SK-N-DZ (cell line): ENCODE data around the gene DNAJA3.
"Not testable (repeated sequence)": the region's sequence is repeated elsewhere in the genome, so short reads cannot be mapped to it uniquely, and the experiment has no call there.

Source experiments
- DNase-seq: peaks from one replicate; pipeline ENCODE4 v3.0.0-alpha.2; 2015; ENCODE audit warnings: low spot score

Gene DNAJA3

GRCh38 chr16:4386951-4387565 lies 38.6 kb upstream of the DNAJA3 start:
- DNase-seq: no peak

DNA sequence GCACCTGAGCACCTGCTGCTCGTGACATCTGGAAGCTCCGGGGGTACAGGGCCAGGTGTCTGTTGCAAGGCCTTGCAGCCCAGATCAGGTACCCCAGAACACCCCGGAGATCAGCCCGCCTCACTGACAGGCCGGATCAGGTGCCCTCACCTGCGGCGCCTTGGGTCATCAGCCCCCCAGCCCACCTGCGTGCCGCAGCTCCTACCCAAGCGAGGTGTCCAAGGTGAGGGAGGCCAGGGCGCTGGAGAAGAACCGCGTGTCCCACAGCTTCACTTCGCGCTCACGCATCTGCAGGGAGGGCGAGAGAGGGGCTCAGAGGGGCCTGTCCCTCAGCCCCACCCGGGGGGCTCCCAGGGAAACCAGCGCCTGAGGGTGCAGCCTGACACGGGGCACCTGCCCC lies 37.9 kb upstream of the DNAJA3 start:
- no peak for DNase-seq

DNA sequence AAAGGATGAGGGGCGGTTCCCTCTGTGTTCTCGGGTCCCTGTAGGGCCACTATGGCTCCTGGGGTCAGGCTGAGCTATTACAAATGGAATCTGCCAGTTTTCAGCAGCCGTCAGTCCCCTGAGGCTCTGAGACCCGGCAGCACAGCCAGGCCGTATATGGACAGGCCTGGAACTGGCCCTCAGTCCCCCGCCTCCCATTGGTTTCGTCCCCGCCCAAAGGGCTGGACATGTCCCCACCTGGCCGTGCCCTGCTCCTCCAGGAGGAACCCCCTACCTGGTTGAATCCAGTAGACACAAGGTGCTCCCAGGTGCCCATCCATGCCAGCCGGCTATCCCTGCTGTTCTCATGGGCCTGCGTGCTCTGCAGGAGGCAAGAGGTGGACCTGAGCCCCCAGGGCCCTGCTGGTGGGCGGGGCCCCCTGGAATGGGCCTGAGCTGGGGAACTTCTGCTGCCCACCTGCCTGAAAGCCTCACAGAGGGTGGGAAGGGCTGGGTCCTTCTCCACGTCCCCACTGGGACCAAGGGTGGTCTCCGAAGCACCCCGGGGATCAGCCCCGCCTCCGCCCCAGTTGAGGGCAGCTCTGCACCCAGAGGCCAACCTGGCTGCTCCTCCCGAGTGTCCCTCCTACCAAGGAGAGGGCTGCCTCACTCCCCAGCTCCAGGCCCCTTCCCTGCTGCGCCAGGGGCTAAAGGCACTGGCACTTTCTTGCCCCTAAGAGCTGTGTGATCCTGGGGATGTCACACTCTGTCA lies 37.2 kb upstream of the DNAJA3 start:
- no peak for DNase-seq

DNA sequence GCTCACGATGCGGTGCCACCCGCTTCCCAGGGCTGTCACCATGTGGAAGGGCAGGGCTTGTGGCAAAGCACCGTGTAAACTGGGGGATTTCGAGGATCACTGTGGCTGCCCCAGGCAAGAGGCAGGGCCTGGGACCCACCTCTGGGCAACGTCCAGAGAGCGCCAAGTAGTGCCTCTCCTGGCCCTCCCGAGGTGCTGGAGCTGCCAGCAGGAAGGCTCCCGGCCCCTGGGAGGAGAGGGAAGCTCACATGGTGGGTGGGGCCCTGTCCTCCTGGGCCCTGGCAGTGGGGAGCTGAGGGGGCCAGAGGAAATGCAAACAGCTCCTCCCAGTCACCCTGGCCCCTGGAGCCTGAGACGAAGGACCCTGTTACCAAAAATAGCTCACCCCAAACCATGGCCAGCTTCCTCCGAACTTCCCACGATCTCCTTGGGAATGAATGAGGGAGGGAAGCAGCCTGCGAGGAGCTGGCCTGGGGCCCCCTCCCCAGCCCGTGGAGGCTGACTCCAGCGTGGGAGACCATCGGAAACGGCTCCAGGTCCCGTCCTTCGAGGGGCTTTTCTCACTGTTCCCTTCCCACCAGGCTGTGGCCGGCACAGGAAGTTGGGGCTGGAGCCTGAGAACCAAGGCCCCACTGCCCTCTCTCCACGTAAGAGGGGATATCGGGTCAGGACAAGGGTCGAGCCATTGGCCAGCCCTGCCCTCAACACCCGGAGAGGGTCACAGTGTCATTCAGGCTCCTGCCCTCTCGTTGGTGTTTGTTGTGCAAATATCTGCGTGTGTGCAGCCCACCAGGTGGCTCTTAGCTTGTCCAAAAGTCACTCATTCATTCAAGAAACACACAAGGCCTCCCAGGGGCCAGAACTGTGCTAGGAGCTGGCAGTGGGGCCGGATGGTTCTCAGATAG lies 36.4 kb upstream of the DNAJA3 start:
- no peak for DNase-seq

DNA sequence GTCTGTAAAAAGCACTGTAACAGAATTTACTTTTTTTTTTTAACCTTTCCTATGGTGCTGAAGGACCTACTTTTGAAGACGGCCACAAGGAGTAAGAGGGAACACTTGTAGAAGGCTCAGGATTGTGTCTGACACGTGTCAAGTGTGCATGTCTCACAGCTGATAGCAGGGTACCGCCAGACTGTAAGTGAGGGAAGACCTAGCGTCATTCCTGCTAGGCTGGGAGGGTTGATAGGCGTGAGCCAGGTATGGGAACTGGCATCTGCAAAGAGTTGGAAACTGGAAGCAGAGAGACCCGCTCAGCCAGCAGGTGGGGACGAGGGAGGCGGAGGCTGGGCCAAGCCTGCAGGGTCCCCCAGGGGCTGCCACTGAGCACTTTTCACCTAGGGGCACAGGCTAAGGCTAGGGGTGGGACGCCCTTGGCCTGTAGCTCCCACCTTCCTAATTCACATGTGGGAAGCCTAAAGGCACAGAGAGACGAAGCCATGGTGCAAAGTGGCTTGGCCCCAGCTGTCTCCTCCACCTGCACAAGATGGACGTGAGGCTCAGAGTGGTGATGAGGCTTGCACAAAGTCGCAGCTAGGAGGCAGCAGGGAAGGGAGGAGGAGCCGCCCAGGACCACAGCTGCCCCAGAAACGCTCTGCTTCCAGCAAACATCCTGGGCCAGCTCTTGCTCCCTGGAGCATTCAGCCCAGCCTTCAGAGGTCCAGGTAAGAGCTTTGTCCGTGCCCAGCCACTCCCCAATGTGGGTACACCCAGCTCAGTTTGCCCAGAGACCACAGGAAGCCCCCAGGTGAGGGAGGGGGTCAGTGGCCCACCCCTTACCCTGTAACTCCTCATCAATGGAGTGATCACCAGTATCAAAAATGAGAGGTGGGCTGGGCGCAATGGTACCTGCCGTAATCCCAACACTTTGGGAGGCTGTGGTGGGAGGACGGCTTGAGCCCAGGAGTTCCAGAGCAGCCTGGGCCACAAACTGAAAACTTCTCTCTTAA lies 35.1 kb upstream of the DNAJA3 start:
- DNase-seq: no peak

- no peak for DNase-seq
Observed at GRCh38 chr16:4391631-4392381, 33.9 kb upstream of the DNAJA3 start.

GRCh38 chr16:4392382-4393239 lies 33.1 kb upstream of the DNAJA3 start:
- peak; percentile 89 for DNase-seq

DNA sequence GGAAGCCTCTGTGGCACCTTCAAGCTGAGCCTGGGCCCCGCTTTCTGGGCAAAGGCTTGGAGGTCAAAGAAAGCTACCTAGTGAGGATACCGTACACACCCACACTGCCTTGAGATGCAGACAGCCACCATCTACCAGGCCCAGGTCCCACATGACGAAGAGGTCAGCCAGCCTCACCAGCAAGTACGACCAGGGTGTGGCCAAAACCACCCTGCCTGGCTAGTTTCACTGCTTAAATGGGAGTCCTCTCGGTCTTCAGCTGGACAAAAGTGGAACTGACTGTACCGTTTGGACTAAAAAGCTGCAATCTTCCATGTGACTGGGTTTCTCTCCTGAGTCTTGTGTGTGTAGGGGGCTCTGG lies 32.4 kb upstream of the DNAJA3 start:
- no peak for DNase-seq

DNA sequence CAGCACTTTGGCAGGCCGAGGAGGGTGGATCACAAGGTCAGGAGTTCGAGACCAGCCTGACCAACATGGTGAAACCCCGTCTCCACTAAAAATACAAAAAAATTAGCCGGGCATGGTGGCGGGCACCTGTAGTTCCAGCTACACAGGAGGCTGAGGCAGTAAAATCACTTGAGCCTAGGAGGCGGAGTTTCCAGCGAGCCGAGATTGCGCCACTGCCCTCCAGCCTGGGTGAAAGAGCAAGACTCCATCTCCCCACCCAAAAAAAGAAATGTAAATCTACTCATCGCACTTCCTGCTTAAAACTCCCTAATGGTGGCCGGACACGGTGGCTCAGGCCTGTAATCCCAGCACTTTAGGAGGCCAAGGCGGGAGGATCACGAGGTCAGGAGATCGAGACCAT lies 31.8 kb upstream of the DNAJA3 start:
- not testable (repeated sequence) for DNase-seq

DNA sequence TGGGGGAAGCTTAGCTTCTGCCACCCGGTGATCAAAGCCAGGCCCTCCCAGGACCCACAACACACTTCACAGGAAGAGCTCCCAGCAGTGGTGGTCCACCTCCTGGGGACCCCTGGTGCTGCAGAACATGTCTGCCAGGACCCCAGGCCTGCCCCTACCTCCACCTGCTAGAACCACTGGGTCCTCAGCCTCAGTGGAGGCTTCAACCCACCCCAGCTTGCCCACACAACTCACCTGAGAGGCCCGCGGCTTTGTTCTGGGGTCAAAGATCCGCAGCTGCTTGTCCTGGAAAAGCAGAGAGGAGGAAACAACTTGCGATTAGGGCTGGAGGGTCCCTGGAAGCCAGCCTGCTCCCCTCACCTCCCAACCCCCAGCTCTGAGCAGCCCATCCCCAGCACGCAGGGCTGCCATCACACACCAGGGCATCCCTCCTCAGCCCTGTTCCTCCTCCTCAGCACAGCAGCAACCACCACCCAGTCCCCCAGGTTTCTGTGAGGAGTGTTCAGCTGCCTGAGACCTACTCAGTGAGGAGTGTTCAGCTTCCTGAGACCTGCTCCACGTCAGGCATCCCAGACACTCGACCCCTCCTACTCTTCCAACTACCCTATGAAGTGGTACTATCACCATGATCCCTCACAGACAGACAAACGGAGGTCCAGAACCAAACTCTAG lies 30.5 kb upstream of the DNAJA3 start:
- DNase-seq: no peak

DNA sequence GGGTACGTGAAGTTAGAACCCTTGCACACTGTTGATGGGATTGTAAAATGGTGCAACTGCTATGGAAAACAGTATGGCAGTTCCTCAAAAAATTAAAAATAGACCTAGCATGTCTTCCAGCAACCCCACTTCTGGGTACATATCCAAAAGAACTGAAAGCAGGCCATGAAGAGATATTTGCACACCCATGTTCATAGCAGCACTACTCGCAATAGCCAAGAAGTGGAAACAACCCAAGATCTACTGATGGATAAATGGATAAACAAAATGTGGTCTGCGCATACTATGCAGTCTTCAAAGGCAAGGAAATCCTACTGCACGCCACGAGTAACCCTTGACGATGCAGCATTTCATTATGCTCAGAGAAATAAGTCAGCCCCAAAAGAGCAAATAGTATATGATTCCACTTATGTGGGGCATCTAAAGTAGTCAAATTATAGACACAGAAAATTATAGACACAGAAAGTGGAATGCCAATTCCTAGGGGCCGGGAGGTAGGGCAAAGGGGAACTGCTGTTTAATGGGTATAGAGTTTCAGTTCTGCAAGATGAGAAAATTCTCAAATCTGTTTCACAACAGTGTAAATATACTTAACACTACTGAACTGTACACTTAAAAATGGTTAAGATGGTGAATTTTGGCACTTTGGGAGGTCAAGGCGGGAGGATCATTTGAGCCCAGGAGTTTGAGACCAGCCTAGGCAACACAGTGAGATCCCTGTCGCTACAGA lies 26.5 kb upstream of the DNAJA3 start:
- DNase-seq: no peak

DNA sequence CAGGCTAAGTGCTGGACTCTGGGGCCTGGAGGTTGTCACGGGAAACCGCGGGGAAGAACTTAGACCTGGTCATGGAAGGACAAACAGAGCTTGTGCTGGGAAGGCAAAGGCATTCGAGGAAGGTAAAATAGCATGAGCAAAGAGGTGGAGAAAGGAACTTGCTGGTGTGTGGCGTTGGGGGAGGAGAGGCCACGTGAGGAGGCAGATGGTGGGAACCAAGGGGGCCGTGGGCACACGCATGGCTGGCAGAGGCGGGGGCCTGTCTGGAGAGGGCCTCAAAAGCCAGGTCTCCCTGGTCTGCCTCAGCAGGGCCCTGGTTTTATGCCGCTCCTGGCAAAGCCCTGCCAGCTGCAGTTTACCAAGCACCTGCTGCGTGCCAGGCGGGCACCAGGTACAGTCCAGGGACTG lies 24.6 kb upstream of the DNAJA3 start:
- DNase-seq: no peak

- DNase-seq: no peak
Observed at GRCh38 chr16:4401510-4401909, 24.2 kb upstream of the DNAJA3 start.

GRCh38 chr16:4402439-4403132 lies 23.1 kb upstream of the DNAJA3 start:
- peak; percentile 74 for DNase-seq

DNA sequence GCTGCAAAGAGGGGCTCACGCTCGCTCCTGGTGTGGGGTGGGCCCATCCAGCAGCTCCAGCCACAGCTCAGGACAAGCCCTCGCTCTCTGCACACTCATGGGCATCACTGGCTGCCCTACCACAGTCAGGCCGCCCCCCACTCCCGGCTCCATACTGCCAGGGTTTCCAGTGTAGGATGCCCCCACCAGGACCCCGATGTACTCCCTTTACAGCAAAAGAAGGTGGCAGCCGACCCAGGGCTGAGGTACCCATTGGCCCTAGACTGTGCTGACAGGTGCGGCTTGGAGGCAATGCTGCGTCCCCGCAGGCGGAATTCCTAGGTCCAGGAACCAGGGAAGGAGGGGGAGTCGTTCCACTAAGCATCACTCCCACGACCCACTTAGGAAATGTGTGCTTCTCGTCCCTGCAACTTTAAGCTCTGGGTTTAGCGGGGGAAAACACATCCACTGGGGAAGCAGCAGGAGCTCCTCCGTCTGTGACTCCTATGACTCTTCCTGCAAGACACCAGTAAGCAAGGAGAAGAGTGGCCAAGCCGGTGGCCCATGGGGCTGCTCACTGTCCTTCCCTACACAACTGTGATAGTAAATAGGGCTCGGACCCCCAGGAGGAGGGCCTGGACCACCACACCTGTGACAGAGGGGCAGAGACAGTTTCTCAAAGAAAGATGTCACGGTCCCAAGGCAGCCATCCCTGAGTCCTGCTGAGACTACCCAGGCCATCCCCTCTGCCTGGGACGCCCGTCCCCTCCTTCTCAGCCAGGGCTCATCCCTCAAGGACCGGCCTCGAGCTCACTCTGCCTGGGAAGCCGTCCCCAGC lies 22.3 kb upstream of the DNAJA3 start:
- no peak for DNase-seq

DNA sequence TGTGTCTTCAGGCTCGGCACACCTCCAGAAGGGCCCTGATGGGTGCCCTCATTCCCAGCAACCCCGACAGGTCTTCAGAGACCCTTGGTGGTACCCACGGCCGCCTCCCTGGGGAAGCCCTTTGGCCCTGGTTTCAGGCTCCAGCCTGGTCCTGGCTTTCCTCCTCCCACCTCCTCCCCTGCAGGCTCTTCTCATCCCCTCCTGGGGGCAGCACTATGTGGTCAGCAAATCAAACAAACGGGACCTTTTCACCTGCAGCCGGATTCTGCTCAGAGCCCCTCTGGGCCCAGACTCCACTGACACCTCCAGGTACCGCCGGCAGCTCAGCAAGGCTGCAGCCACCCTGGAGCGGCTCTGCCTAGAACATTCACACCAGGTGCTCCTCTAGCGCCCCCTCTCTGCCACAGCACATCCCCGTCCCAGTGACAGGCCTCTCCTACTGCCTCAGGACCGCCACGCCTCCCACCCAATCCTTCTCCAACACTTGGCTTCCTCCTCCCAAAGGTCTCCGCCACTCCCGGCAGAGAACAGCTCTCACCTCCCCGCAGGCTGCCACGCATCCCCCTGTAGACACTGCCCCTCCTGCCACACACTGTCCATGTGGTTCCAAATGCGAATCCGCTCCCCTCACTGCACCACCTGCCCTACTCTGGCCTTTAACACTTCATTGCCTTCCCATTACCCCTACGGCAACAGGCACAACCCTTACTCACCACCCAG lies 21.3 kb upstream of the DNAJA3 start:
- peak; percentile 51 for DNase-seq
